Neuronal stem cell (in vitro differentiated cells): ENCODE results near the gene PCDHGB2. TPM values are rescaled to one million over a fixed set of nuclear protein-coding genes. Genes with fewer than 3 reads are reported as not detected.
"Not testable (repeated sequence)": the region's sequence is repeated elsewhere in the genome, so short reads cannot be mapped to it uniquely, and the experiment has no call there.

ENCODE experiments used
- DNase-seq: peaks from one replicate; pipeline ENCODE4 v3.0.0-alpha.2; 2013; ENCODE audit warnings: low spot score
- H2AFZ ChIP-seq: one replicate; pipeline ENCODE4 v1.6.1; 2013; ENCODE audit warnings: mild to moderate bottlenecking, low read length, inconsistent platforms
- H2AK5ac ChIP-seq: 2 replicates; pipeline ENCODE4 v1.6.1; 2013; ENCODE audit warnings: low read depth, mild to moderate bottlenecking, inconsistent platforms, low read length, moderate library complexity, mixed read lengths
- H2BK120ac ChIP-seq: 2 replicates; pipeline ENCODE4 v1.6.1; 2013; ENCODE audit warnings: low read depth, mild to moderate bottlenecking, inconsistent platforms, low read length, moderate library complexity, mixed read lengths
- H2BK12ac ChIP-seq: one replicate; pipeline ENCODE4 v1.6.1; 2013; ENCODE audit warnings: low read length, inconsistent platforms
- H2BK15ac ChIP-seq: 2 replicates; pipeline ENCODE4 v1.6.1; 2013; ENCODE audit warnings: mild to moderate bottlenecking, low read length, inconsistent platforms, mixed read lengths
- H2BK5ac ChIP-seq: one replicate; pipeline ENCODE4 v1.6.1; 2013; ENCODE audit warnings: inconsistent platforms, mild to moderate bottlenecking, low read length, moderate library complexity
- H3K14ac ChIP-seq: one replicate; pipeline ENCODE4 v1.6.1; 2013; ENCODE audit warnings: low read length, inconsistent platforms
- H3K18ac ChIP-seq: 2 replicates; pipeline ENCODE4 v1.6.1; 2013; ENCODE audit warnings: low read length, inconsistent platforms
- H3K23ac ChIP-seq: 2 replicates; pipeline ENCODE4 v1.6.1; 2013; ENCODE audit warnings: low read depth, mild to moderate bottlenecking, mixed read lengths, low read length, inconsistent platforms; ENCODE audit not compliant: poor library complexity
- H3K27ac ChIP-seq: replicated peaks from 3 replicates; pipeline ENCODE4 v1.5.1; 2013; ENCODE audit warnings: low read length, inconsistent platforms
- H3K27me3 ChIP-seq, 3 experiments: 2 replicates each; pipeline ENCODE4 v1.6.1; 2013; ENCODE audit warnings: low read length in 3 of 3, mild to moderate bottlenecking in 2 of 3, inconsistent platforms in 1 of 3, low read depth in 1 of 3, mixed read lengths in 1 of 3, moderate library complexity in 1 of 3; ENCODE audit not compliant: control insufficient read depth in 3 of 3, insufficient read depth in 3 of 3
- H3K36me3 ChIP-seq, 2 donors: replicated peaks in 1 of 2; 2 replicates each; pipeline ENCODE4 v1.6.1; 2013; ENCODE audit warnings: low read length in 2 of 2; ENCODE audit not compliant: control insufficient read depth in 2 of 2, insufficient read depth in 2 of 2
- H3K4ac ChIP-seq: 2 replicates; pipeline ENCODE4 v1.6.1; 2013; ENCODE audit warnings: inconsistent platforms, mild to moderate bottlenecking, low read length, moderate library complexity
- H3K4me1 ChIP-seq, 2 donors: 1 replicate in 1 of 2; 2 replicates in 1 of 2; pipeline ENCODE4 v1.6.1; 2013; ENCODE audit warnings: low read length in 2 of 2, low read depth in 1 of 2; ENCODE audit not compliant: control insufficient read depth in 2 of 2, insufficient read depth in 1 of 2
- H3K4me2 ChIP-seq: one replicate; pipeline ENCODE4 v1.6.1; 2013; ENCODE audit warnings: mild to moderate bottlenecking, low read length, inconsistent platforms; ENCODE audit not compliant: insufficient read depth, poor library complexity, severe bottlenecking
- H3K4me3 ChIP-seq, 2 donors: 2 replicates each; pipeline ENCODE4 v1.5.1; 2013; ENCODE audit warnings: low read length in 2 of 2, mild to moderate bottlenecking in 2 of 2, inconsistent platforms in 1 of 2, moderate library complexity in 1 of 2
- H3K79me1 ChIP-seq: one replicate; pipeline ENCODE4 v1.6.1; 2013; ENCODE audit warnings: low read depth, mild to moderate bottlenecking, inconsistent platforms, low read length, moderate library complexity
- H3K9ac ChIP-seq: one replicate; pipeline ENCODE4 v1.6.1; 2013; ENCODE audit warnings: mild to moderate bottlenecking, low read depth, low read length, inconsistent platforms; ENCODE audit not compliant: poor library complexity
- H3K9me3 ChIP-seq, 2 donors: replicated peaks in 1 of 2; 2 replicates each; pipeline versions ENCODE3 to v1.6.1; 2013; ENCODE audit warnings: low read length in 2 of 2, mild to moderate bottlenecking in 2 of 2, inconsistent platforms in 1 of 2, low read depth in 1 of 2, mixed read lengths in 1 of 2, moderate library complexity in 1 of 2; ENCODE audit not compliant: control insufficient read depth in 2 of 2, insufficient read depth in 1 of 2
- H4K8ac ChIP-seq: one replicate; pipeline ENCODE4 v1.6.1; 2013; ENCODE audit warnings: low read depth, mild to moderate bottlenecking, inconsistent platforms, low read length, moderate library complexity
- H4K91ac ChIP-seq: one replicate; pipeline ENCODE4 v1.6.1; 2013; ENCODE audit warnings: low read length, low read depth, mild to moderate bottlenecking, inconsistent platforms; ENCODE audit not compliant: poor library complexity
- WGBS, 2 donors: extraction: QIAGEN DNeasy Blood & Tissue Kit; methylation state at CpG; one replicate each; pipeline ENCODE4 v1.1.7; 2013; ENCODE audit warnings: missing lambda C conversion rate in 2 of 2, mixed read lengths in 1 of 2; ENCODE audit not compliant: insufficient read length in 2 of 2, insufficient replicate concordance in 1 of 2; ENCODE audit errors: extremely low coverage in 2 of 2; 5-methylcytosine and 5-hydroxymethylcytosine counted together
- polyA plus RNA-seq, 2 experiments: library from polyadenylated mRNA; stranded (reverse); fragments of 200-250 nt; gene quantifications; one replicate each; pipeline ENCODE4 v1.2.3, GENCODE V29; 2013

The PCDHGB2 gene
- 0.89 TPM for polyA plus RNA-seq (2013, experiment 1 of 2)
- polyA plus RNA-seq (2013, experiment 2 of 2) = 0.86 TPM

GRCh38 chr5:141359790-141360426 lies at the start of gene PCDHGB2:
Gene PCDHGB2 (plus strand): TSS chr5:141359994. CDS start chr5:141360136, 142 bp downstream.
- no peak within 1 kb of the TSS for H3K4me2 ChIP-seq
- no peak within 1 kb of the TSS for H2AK5ac ChIP-seq
- no peak within 1 kb of the TSS for H3K4ac ChIP-seq
- no peak within 1 kb of the TSS for H3K14ac ChIP-seq
- H2BK5ac ChIP-seq = no peak within 1 kb of the TSS
- H2AFZ ChIP-seq = peak within 1 kb of the TSS; percentile 72
- no peak within 1 kb of the TSS for H2BK15ac ChIP-seq
- H3K9ac ChIP-seq = no peak within 1 kb of the TSS
- no peak for DNase-seq
- H2BK12ac ChIP-seq = no peak within 1 kb of the TSS
- H3K79me1 ChIP-seq = no peaks in the 10 kb centered on the region
- no peak within 1 kb of the TSS for H4K91ac ChIP-seq
- no peak within 1 kb of the TSS for H4K8ac ChIP-seq
- no peak within 1 kb of the TSS for H3K4me3 ChIP-seq
- H3K23ac ChIP-seq = no peak within 1 kb of the TSS
- peaks cover 0 to 3% of the 10 kb centered on the region in 2 donors for H3K36me3 ChIP-seq
- H3K4me1 ChIP-seq = no peaks in the 10 kb centered on the region
- H3K27ac ChIP-seq = no peak within 1 kb of the TSS
- no peak within 1 kb of the TSS for H2BK120ac ChIP-seq
- WGBS, 2 donors = no CpG with 5 or more reads among the region's 24 CpGs
- peaks cover 0 to 4% (median 0%) of the 10 kb centered on the region in 3 experiments for H3K27me3 ChIP-seq
- no peak within 1 kb of the TSS for H3K18ac ChIP-seq
- H3K9me3 ChIP-seq = peaks cover 34 to 67% of the 10 kb centered on the region in 2 donors

GRCh38 chr5:141313711-141314110 lies 46.1 kb upstream of the PCDHGB2 start:
- H2BK12ac ChIP-seq = no peak overlapping the region
- H3K9ac ChIP-seq = no peak overlapping the region
- H3K4me3 ChIP-seq = no peak overlapping the region
- H2BK15ac ChIP-seq = no peak overlapping the region
- no peak overlapping the region for H2BK120ac ChIP-seq
- H4K8ac ChIP-seq = no peak overlapping the region
- peaks cover 15 to 66% of the 10 kb centered on the region in 2 donors for H3K9me3 ChIP-seq
- H3K14ac ChIP-seq = no peak overlapping the region
- no peak overlapping the region for H3K4me2 ChIP-seq
- no peak overlapping the region for H2AFZ ChIP-seq
- no peak for DNase-seq
- no peak overlapping the region for H3K18ac ChIP-seq
- no peak overlapping the region for H3K23ac ChIP-seq
- H3K4ac ChIP-seq = no peak overlapping the region
- H3K27ac ChIP-seq = no peak overlapping the region
- no peak overlapping the region for H2AK5ac ChIP-seq
- no peak overlapping the region for H2BK5ac ChIP-seq
- H3K27me3 ChIP-seq = no peaks in the 10 kb centered on the region
- H3K79me1 ChIP-seq = no peaks in the 10 kb centered on the region
- H4K91ac ChIP-seq = no peak overlapping the region
- H3K36me3 ChIP-seq = peaks cover 7 to 48% of the 10 kb centered on the region in 2 donors
- H3K4me1 ChIP-seq = no peaks in the 10 kb centered on the region

- H2BK12ac ChIP-seq, H3K27me3 ChIP-seq, H3K4me2 ChIP-seq, H4K8ac ChIP-seq, H2BK5ac ChIP-seq, H2AK5ac ChIP-seq, H3K79me1 ChIP-seq, H3K23ac ChIP-seq, H3K14ac ChIP-seq, H2BK15ac ChIP-seq, H2BK120ac ChIP-seq, H3K4me3 ChIP-seq, H3K4me1 ChIP-seq, H2AFZ ChIP-seq, H4K91ac ChIP-seq, H3K18ac ChIP-seq, DNase-seq, H3K9ac ChIP-seq, H3K27ac ChIP-seq, H3K4ac ChIP-seq: not testable (repeated sequence)
- WGBS, 2 donors = no CpG with 5 or more reads among the region's 4 CpGs
- peaks cover 16 to 60% of the 10 kb centered on the region in 2 donors for H3K36me3 ChIP-seq
- H3K9me3 ChIP-seq = peaks cover 22 to 78% of the 10 kb centered on the region in 2 donors
Measured at GRCh38 chr5:141316963-141317362, 42.8 kb upstream of the PCDHGB2 start.

GRCh38 chr5:141319202-141319601 lies 40.6 kb upstream of the PCDHGB2 start:
- WGBS, 2 donors = no CpG with 5 or more reads among the region's 6 CpGs
- no peak for DNase-seq
- H3K36me3 ChIP-seq = peaks cover 16 to 52% of the 10 kb centered on the region in 2 donors
- no peak overlapping the region for H3K23ac ChIP-seq
- H2AK5ac ChIP-seq = no peak overlapping the region
- no peaks in the 10 kb centered on the region for H3K79me1 ChIP-seq
- no peak overlapping the region for H3K18ac ChIP-seq
- no peak overlapping the region for H4K91ac ChIP-seq
- no peak overlapping the region for H2AFZ ChIP-seq
- H3K4ac ChIP-seq = no peak overlapping the region
- peak overlapping the region in 1 of 2 donors; percentile 64 for H3K4me3 ChIP-seq
- H4K8ac ChIP-seq = no peak overlapping the region
- H3K4me2 ChIP-seq = no peak overlapping the region
- no peak overlapping the region for H2BK12ac ChIP-seq
- H3K4me1 ChIP-seq = peaks cover 0 to 1% of the 10 kb centered on the region in 2 donors
- no peak overlapping the region for H2BK5ac ChIP-seq
- H3K27ac ChIP-seq = no peak overlapping the region
- H3K14ac ChIP-seq = no peak overlapping the region
- no peak overlapping the region for H2BK15ac ChIP-seq
- H3K9me3 ChIP-seq = peaks cover 22 to 61% of the 10 kb centered on the region in 2 donors
- no peak overlapping the region for H3K9ac ChIP-seq
- no peaks in the 10 kb centered on the region for H3K27me3 ChIP-seq
- H2BK120ac ChIP-seq = no peak overlapping the region
